HG02763 (cell line): Measurements from ENCODE around the gene PANX1.
"Not testable (repeated sequence)": the region's sequence is repeated elsewhere in the genome, so short reads cannot be mapped to it uniquely, and the experiment has no call there.

Experiments
- ATAC-seq: cut with Tn5 transposase; IDR thresholded peaks from one replicate; pipeline ENCODE4 v1.9.1; 2021; ENCODE audit warnings: mild to moderate bottlenecking, moderate library complexity; ENCODE audit not compliant: unreplicated experiment

The PANX1 gene

DNA sequence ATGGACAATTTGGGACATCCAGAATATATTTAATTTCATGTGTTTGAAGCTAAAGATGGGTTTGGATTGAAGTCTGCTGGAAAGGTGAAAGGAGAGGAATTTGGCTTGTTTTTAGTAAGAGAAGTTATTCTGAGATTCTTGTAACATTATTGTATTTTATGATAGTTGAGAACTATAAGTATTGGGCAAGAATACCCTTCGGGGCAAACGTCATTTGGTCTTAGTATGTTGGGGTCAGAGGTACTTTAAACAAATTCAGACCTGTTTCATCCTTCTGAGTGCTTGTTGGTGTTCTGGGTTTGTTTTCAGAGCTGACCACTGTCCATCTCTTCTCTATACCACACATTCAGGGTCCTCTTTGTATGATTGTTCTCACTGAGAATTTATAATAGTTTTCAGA lies 19.5 kb downstream of the PANX1 start:
- ATAC-seq, result no peak

DNA sequence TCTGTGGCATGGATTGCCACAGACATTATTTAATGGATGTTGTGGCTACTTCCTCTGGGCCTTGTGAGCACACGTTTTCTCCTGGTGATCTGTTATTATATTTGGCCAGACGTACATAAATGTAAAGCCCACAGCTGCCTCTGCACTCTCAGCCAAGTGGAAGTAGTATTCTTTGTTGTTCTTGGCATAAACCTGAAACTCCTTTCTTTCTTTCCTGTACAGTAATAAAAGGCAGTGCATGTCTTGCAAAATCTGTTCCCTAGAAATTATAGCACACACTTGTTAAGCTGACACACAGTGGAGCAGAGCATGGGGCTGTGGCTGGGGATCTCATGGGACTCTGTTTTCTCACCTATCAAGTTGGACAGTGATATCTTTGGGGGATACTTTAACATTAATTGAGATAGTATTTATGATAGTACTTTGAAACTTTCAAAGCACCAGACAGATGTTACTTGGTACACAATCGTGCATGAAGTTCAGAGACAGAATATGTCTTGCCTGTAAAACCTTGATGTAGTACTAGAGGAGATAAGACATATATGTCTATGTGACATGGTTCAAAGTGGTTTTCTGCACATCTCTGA lies 20.9 kb downstream of the PANX1 start:
- no peak for ATAC-seq

DNA sequence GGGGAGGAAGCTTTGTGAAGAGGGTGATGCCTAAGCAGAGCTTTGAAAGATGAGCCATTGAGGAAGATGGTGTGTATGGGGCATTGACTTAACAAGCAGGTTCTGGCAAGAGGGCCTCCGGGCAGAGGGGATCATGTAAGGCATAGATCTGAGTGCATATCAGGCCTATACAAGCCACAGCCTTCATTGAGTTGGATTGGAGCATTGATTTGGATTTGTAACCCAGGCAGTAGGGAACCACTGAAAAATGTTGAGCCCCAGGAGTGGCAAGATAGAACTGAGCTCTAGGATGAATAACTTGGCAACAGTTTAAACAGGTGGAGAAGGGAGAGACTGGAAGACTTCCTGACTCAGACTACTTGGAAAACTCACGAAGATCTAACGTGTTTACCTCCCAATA lies 21.4 kb downstream of the PANX1 start:
- no peak for ATAC-seq

DNA sequence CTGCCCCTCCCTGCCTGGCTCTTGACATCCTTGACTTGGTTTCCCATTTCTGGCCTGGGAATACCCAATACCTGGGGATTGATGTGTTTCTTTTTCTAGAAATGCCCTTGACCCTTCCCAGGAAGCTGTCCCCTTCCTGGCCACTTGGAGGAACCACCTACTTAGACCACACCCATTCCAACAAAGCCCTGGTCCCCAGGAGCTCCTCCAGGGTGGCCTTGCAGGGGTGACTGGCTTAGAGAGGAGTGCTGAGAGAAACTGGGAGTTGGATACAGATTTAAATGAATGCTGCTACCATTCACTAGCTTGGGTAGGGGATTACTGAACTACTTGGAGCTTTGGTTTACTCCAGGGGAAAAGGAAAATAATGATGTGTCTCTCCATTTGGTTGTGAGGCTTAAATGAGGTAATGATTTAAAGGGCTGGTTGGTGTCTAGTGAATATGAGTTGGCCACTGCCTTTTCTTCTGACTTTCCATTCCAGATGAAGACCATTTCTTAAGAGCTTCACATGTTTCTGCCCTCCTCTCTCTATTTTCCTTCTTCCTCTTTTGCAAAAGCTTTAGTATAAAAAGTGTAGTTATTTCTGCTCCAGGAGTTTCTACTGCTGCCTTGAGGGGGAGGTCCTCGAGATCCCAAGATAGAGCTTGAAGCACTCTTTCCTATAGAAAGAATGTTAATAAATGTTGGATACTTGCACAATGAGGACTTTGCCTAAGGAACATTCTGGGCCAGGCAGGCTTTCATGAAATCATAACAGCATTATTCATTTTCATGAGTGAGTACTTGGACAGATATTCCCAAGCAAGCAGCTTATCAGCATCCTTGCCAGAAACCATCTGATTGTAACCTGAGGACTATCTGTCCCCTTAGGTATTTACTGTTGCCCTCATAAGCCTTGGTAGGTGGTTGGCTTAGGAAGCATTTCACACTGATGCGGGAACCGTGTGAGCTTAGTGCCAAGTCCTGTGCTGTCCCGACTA lies 22.4 kb downstream of the PANX1 start:
- no peak for ATAC-seq

DNA sequence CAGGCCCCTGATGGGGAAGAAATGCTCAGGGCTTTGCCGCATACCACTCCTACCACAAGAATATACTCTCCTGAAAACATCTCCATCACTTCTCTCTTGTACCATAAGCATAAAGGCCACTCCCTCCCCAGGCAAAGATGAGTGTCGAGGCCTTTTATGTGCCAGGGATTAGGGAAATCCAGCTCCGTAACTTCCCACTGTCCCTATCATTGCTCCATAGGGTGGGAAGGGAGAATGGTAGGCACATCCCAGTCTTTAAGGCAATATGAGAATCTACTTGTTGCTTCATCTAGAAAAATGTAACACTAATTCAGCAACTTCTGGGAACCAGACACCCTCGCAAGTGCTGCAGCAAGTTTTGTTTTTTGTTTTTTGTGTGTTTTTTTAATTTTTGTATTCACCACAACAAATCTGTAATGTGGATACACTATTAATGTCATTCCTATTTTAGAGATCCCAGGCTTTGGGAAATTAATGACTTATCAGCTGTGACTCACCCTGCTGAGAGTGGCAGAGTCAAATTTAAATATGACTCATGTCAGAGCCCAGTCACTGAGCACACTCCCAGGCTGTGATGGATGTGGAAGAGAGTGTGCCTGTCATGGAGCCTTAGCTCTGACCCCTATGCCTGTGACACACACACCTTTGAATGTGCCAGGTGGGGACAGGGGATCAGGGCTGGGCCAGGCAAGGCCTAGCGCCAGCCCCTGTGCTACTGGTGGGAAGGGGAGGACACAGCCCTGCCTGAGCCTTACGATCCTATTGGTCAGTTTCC lies 23.4 kb downstream of the PANX1 start:
- no peak for ATAC-seq

DNA sequence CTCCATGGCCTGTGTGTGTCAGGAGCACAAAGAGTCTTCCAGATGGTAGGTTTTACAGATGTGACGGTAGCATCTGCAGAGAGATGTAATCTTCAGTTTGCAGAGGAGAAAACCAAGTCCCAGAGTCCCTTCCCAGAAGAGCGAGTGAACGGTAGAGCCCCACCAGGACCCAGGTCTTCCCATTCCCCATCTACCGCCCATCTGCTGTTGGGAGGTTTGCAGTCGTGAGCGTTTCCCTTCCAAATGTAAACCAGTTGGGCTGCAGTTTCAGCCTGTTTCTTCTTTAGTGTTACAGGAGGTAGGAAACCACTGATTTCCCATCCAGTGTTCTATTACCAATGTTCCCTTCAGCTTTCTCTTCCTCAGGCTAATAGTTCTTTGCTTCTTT lies 24.0 kb downstream of the PANX1 start:
- ATAC-seq, result no peak

DNA sequence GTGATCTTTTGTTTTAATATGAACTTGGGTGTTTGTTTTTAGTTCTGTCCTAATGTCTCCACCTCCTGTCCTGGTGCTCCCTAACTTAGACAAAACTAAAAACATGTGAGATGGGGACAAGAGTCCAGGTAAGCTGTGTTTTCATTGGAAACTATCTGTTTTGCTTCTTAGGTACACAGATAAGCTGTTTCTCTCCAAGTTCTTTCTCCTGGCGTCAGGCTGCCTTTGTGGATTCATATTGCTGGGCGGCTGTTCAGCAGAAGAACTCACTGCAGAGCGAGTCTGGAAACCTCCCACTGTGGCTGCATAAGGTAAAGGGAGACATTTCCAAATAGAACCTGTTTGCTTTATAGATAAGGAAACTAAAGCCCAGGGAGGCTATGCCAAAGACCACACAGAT lies 24.7 kb downstream of the PANX1 start:
- no peak for ATAC-seq

DNA sequence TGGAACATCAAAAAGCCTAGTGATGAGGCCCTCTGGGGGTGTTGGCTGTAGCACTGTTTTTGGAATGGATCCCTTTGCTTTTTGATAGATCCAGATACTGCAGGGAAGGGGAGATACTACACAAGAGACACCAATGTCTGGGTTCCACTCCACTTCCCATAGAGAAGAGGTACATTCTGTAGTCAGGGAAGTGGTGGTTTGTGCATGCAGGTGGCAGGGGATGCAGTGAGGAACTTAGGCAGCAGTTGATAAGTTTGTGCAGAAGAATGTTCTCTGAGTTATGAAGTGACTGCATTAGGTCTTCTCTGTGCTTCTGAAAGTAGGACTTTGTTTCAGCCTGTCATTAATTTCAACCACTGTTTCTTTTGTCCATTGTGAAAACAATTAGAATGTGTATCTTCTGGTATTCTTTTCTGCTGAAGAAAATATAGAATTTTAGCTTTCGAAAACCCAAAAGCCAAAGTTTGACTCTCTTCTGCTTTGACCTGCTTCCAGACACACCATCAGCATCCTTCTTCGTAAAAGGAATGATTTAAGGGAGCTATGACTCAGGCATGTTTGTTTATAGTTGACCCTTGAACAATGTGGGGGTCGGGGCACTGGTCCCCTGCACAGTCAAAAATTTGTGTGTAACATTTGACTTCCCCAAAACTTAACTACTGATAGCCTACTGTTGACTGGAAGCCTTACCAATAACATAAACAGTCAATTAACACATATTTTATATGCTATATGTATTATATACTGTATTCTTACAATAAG lies 25.6 kb downstream of the PANX1 start:
- ATAC-seq, result no peak

DNA sequence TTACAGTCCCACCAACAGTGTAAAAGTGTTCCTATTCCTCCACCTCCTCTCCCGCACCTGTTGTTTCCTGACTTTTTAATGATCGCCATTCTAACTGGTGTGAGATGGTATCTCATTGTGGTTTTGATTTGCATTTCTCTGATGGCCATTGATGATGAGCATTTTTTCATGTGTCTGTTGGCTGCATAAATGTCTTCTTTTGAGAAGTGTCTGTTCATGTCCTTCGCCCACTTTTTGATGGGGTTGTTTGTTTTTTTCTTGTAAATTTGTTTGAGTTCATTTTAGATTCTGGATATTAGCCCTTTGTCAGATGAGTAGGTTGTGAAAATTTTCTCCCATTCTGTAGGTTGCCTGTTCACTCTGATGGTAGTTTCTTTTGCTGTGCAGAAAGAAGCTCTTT lies 28.7 kb downstream of the PANX1 start:
- not testable (repeated sequence) for ATAC-seq

DNA sequence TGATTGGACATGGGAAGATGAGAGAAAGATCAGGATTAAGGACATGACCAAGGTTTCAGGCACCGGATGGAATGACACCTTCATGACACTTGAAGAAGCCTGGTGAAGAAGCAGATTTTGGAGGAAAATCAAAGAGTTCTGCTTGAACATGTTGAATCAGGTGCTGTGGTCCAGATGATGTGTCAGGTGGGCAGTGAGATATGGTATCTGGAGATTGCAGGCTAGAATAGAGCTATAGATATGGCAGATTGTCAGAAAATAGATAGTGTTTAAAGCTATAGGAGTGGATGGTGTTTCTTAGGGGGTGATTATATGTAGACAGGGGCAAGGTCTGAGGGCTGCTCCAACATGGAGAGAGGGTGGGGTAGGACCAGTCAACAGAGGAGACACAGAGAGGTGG lies 40.2 kb downstream of the PANX1 start:
- ATAC-seq, result no peak

DNA sequence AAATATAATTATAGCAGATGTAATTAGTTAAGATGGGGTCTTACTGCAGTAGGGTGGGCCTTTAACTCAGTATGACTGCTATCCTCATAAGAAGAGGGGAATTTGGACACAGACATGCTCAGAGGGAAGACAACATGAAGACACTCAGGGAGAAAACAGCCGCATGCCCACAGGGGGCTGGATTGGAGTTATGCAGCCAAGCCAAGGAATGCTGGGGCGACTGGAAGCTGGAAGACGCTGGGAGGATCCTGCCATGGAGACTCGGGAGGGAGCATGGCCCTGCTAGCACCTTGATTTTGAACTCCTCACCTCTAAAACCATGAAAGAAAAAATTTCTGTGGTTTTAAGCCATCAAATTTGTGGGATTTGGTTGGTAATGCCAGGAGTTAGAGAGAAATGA lies 40.9 kb downstream of the PANX1 start:
- ATAC-seq, result no peak

DNA sequence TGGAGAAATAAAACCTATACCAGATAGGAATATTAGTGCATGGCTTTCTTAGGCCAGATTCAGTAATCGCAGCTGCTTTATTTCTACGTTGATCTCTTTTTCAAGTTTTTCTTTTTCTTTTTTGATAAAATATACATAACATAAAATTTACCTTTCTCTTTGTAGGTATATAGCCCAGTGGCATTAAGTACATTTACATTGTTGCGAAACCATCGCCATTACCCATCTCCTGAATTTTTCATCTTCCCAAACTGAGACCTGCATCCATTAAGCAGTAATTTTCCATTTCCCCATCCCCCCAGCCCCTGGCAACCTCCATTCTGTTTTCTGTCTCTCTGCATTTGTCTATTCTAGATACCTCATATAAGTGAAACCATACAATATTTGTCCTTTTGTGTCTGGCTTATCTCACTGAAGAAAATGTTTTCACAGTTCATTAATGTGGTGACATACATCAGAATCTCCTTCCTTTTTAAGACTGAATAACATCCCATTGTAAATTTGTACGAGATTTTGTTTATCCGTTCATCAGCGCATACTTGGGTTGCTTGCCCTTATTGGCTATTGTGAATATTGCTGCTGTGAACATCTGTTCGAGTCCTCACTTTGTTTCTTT lies 41.4 kb downstream of the PANX1 start:
- ATAC-seq, result no peak

DNA sequence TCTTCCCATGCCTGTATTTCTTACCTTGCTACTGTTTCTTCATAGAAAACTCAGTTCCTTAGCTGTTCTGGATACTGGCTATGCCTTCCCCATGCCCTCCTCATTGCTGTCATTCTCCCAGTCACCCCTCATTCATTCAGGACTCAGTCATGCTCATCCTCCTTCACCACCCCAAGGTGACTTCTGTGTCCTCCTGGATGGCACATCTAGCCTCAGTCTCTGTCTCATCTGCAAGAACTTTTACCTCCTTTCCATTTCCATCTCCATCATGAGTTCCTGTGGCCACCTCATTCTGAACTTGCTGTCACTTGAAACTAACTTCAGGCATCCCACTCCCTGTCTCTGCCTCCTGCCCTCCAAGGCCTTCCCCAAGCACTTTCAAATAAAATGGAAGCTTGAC lies 42.3 kb downstream of the PANX1 start:
- ATAC-seq, result no peak

DNA sequence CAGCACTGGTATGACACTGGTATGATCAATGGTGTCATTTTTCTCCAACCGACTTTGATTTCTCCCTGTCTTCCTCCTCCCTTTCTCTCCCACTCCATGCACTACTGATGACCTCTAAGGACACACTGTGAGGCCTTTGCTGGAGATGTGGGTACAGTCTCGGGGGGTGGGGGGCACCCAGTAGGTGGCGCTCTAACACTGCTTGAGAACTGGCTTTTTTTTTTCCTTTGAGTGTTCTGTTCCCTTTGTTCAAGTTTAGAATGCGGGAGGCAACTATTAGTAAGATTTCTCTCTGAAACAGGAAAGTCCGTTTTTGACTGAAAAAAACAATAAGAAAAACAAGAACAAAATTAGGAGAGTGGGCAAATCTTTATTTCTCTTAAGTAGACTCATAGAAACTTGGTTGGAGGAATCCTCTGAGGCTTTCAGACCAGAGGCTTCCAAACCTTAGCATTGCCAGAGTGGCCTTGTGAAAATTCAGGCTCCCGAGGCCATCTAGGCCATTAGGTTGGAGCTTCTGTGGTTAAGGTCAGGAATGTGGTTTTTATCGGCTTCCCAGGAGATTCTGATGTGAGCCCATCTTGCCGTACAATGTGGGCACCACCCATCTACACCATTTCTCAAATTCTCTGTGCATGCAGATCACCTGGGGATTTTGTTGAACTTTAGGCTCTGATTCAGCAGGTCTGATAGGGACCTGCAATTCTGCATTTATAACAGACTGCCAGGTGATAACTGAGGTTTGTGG lies 43.2 kb downstream of the PANX1 start:
- ATAC-seq, result no peak

DNA sequence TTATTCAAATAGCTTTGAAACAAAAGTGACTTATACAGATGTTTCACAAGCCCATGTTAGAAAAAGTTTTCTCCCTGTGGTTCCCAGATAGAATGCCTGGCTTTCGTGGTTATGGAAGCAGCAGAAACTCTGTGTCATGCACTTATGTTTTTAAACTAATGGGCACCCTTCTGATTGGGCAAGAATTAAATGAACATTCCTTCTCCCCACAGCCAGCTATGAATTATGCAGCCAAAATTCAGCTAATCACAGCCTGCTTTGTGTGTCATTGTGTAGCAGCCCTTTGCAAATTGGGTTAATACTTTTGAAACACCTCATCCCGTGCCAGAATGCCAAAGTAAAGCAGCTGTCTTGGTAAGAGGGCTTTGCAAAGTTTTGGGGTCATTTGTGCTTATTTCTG lies 46.9 kb downstream of the PANX1 start:
- ATAC-seq, result no peak

DNA sequence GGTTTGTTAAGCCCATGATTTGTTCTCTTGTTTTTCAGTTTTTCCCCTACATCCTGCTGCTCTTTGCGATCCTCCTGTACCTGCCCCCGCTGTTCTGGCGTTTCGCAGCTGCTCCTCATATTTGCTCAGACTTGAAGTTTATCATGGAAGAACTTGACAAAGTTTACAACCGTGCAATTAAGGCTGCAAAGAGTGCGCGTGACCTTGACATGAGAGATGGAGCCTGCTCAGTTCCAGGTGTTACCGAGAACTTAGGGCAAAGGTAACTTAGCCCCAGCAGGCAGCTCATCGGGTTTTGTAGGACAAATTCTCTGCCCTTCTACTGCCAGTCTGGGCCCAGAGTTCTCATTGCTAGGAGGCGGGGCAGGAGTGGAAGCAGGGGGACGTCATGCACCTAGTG lies 49.7 kb downstream of the PANX1 start:
- no peak for ATAC-seq

DNA sequence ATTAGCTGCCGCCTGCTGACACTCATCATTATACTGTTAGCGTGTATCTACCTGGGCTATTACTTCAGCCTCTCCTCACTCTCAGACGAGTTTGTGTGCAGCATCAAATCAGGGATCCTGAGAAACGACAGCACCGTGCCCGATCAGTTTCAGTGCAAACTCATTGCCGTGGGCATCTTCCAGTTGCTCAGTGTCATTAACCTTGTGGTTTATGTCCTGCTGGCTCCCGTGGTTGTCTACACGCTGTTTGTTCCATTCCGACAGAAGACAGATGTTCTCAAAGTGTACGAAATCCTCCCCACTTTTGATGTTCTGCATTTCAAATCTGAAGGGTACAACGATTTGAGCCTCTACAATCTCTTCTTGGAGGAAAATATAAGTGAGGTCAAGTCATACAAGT lies 51.1 kb downstream of the PANX1 start:
- ATAC-seq, result no peak

DNA sequence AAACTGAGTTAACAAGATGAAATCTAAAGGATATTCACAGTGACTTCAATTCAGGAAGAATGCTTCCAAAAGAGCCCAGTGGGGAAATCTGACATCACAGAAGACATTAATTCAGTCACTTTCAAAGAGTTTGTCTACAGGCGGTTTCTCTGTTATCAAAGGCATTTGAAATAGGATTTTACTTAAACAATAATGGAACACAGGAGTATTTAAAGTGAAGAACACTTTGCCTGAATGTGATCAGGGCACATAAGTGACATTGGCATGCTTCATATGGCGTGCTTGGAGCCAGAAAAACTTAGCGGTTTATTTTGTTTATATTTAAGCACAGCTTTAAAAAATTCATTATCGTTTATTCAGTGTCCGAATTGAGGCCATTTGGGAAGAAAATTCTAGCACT lies 52.9 kb downstream of the PANX1 start:
- no peak for ATAC-seq

DNA sequence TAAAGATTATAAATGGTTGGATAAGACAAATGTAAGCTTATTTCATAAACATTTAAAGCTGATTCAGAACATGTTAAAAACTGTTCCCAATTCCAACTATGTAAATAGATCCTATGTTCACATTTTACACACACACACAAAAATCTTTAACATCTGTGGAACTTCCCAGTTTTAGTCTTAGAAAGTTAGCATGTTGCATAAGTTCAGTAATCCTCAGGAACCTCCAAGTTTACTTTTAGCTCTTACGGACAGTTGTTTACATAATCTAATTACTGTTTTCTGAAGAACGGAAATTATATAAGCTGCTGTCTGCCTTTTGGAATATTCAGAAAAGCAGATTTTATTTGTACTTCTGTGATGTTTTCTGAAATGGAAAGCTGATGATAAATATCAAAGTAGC lies 53.3 kb downstream of the PANX1 start:
- no peak for ATAC-seq
